Stomach (tissue), 9 donors: Measurements from ENCODE around the gene CTNNA3. TPM values are rescaled to one million over a fixed set of nuclear protein-coding genes. Genes with fewer than 3 reads are reported as not detected.

Source experiments
- DNase-seq, 2 donors: peaks; one replicate each; pipeline versions ENCODE4 v3.0.0 to v3.0.0-alpha.2; 2013 to 2019
- H3K27ac ChIP-seq, 5 donors: fragments of 200-600 bp in 4 of 5; sonication (generic) in 4 of 5; one replicate each; pipeline ENCODE4 v1.5.1; 2013 to 2019; ENCODE audit warnings: mild to moderate bottlenecking in 1 of 5, moderate library complexity in 1 of 5
- H3K27me3 ChIP-seq, 3 donors: fragments of 200-600 bp; sonication (generic); one replicate each; pipeline ENCODE4 v1.5.1; 2017 to 2019; ENCODE audit warnings: mixed run types in 1 of 3
- H3K36me3 ChIP-seq, 4 donors: fragments of 200-600 bp; sonication (generic); 1 replicate in 3 of 4; 2 replicates in 1 of 4; pipeline ENCODE4 v1.5.1; 2016 to 2019
- H3K4me1 ChIP-seq, 4 donors: fragments of 200-600 bp; sonication (generic); one replicate each; pipeline ENCODE4 v1.5.1; 2016 to 2019
- H3K4me3 ChIP-seq, 4 donors: fragments of 200-600 bp; sonication (generic) in 3 of 4; one replicate each; pipeline ENCODE4 v1.5.1; 2016 to 2019; ENCODE audit warnings: mild to moderate bottlenecking in 1 of 4
- H3K9me3 ChIP-seq, 4 donors: fragments of 200-600 bp; sonication (generic); one replicate each; pipeline ENCODE4 v1.5.1; 2016 to 2019
- CTCF ChIP-seq, 7 experiments: fragments of 450-650 bp in 4 of 7; fragments of 200-600 bp in 3 of 7; sonication (generic) in 3 of 7; IDR thresholded peaks; one replicate each; pipeline ENCODE4 v1.5.1; 2016 to 2019; ENCODE audit warnings: antibody characterized with exemption in 7 of 7, control low read depth in 2 of 7, mild to moderate bottlenecking in 1 of 7
- EP300 ChIP-seq: sonication (generic); formaldehyde crosslinking; IDR thresholded peaks from one replicate; pipeline ENCODE4 v1.6.1; 2017; ENCODE audit warnings: antibody characterized with exemption
- POLR2A ChIP-seq, 4 donors: fragments of 450-650 bp; IDR thresholded peaks; one replicate each; pipeline ENCODE4 v1.6.1; 2016; ENCODE audit warnings: antibody characterized with exemption in 4 of 4, control low read depth in 2 of 4, mild to moderate bottlenecking in 1 of 4, moderate library complexity in 1 of 4
- POLR2AphosphoS5 ChIP-seq, 3 donors: sonication (generic); formaldehyde crosslinking; IDR thresholded peaks; one replicate each; pipeline ENCODE4 v1.6.1; 2016; ENCODE audit warnings: antibody characterized with exemption in 3 of 3
- WGBS, 5 donors: extraction: QIAGEN DNeasy Blood & Tissue Kit in 3 of 5; methylation state at CpG; one replicate each; pipeline versions ENCODE4 v1.1.5 to v1.1.7; 2013 to 2018; 5-methylcytosine and 5-hydroxymethylcytosine counted together
- intact Hi-C: fragments of 100-400 bp; cut with DNase I; formaldehyde crosslinking; loops from one replicate; pipeline ENCODE4 v1.15.1; 2023; ENCODE audit warnings: low total_unique reads
- polyA plus RNA-seq, 3 donors: library from polyadenylated mRNA; stranded (reverse); fragments of 200-250 nt; gene quantifications; one replicate each; pipeline ENCODE4 v1.2.3, GENCODE V29; 2013
- total RNA-seq, 5 donors: library from RNA; depleted of rRNA; stranded (reverse); fragments of >200 nt; gene quantifications; one replicate each; pipeline versions ENCODE4 v1.1.0 to v1.2.3, GENCODE V29; 2014 to 2016
- donor health status: healthy with polysubstance abuse.
- donor health status: Bipolar disorder and iron deficiency.
- donor health status: healthy.

The CTNNA3 gene
- total and polyA plus RNA-seq, 8 donors: 0.14 to 46.1 (median 12.9) TPM; not detected in 2

- peaks cover 0 to 4% (median 0%) of the 10 kb centered on the region in 4 donors for H3K9me3 ChIP-seq
- DNase-seq: no peak
- H3K4me3 ChIP-seq: no peak overlapping the region
- intact Hi-C loops: no loop called here
- no peak overlapping the region for H3K27ac ChIP-seq
- no peaks in the 10 kb centered on the region for H3K27me3 ChIP-seq
- TF ChIP-seq CTCF (IDR thresholded peaks at IDR 0.05) (no peak), POLR2A (IDR thresholded peaks at IDR 0.05) (no peak), POLR2AphosphoS5 (IDR thresholded peaks at IDR 0.05) (no peak), EP300 (no peak)
- WGBS, 5 donors: 43 to 72% (median 55%) methylated on average over 1 of the region's 1 CpG
- H3K4me1 ChIP-seq: no peaks in the 10 kb centered on the region
- no peaks in the 10 kb centered on the region for H3K36me3 ChIP-seq
Observed at GRCh38 chr10:66472156-66472555, 1223.8 kb downstream of the CTNNA3 start.

- no peak for DNase-seq
- intact Hi-C loops: no loop called here
- Histone ChIP-seq H3K36me3 (no peaks in the 10 kb centered on the region), H3K4me1 (no peaks in the 10 kb centered on the region), H3K4me3 (no peak overlapping the region), H3K9me3 (no peaks in the 10 kb centered on the region), H3K27ac (no peak overlapping the region), H3K27me3 (no peaks in the 10 kb centered on the region)
- WGBS, 5 donors: 58 to 89% (median 79%) methylated on average over 1 of the region's 1 CpG
- TF ChIP-seq POLR2AphosphoS5 (IDR thresholded peaks at IDR 0.05) (no peak), POLR2A (IDR thresholded peaks at IDR 0.05) (no peak), CTCF (IDR thresholded peaks at IDR 0.05) (no peak), EP300 (no peak)
Observed at GRCh38 chr10:66467042-66467441, 1229.0 kb downstream of the CTNNA3 start.

- Histone ChIP-seq H3K4me3 (no peak overlapping the region), H3K27ac (no peak overlapping the region), H3K36me3 (no peaks in the 10 kb centered on the region), H3K4me1 (no peaks in the 10 kb centered on the region), H3K9me3 (no peaks in the 10 kb centered on the region), H3K27me3 (no peaks in the 10 kb centered on the region)
- TF ChIP-seq POLR2AphosphoS5 (IDR thresholded peaks at IDR 0.05): no peak
- TF ChIP-seq CTCF (IDR thresholded peaks at IDR 0.05): no peak
- TF ChIP-seq POLR2A (IDR thresholded peaks at IDR 0.05): no peak
- no peak for TF ChIP-seq EP300
- DNase-seq: no peak
- intact Hi-C loops: no loop called here
Observed at GRCh38 chr10:66466622-66467021, 1229.4 kb downstream of the CTNNA3 start.

- intact Hi-C loops: no loop called here
- H3K27ac ChIP-seq: no peak overlapping the region
- H3K36me3 ChIP-seq: no peaks in the 10 kb centered on the region
- H3K9me3 ChIP-seq: peaks cover 0 to 4% (median 0%) of the 10 kb centered on the region in 4 donors
- no peak overlapping the region for H3K4me3 ChIP-seq
- TF ChIP-seq POLR2AphosphoS5 (IDR thresholded peaks at IDR 0.05) (no peak), POLR2A (IDR thresholded peaks at IDR 0.05) (no peak), CTCF (IDR thresholded peaks at IDR 0.05) (no peak), EP300 (no peak)
- H3K27me3 ChIP-seq: no peaks in the 10 kb centered on the region
- H3K4me1 ChIP-seq: no peaks in the 10 kb centered on the region
- no peak for DNase-seq
- 62 to 81% (median 71%) methylated on average over 3 of the region's 3 CpGs for WGBS, 5 donors
Observed at GRCh38 chr10:66463611-66464010, 1232.4 kb downstream of the CTNNA3 start.
